WERI-Rb-1 (cell line): Measurements from ENCODE around the gene ITPKC.
"Not testable (repeated sequence)": the region's sequence is repeated elsewhere in the genome, so short reads cannot be mapped to it uniquely, and the experiment has no call there.

Experiments
- DNase-seq: peaks from one replicate; pipeline ENCODE4 v3.0.0-alpha.2; 2020
- H3K27ac ChIP-seq: fragments of 250-450 bp; sonication (Bioruptor Pico); 2 replicates; pipeline ENCODE4 v1.5.1; 2020; ENCODE audit warnings: mild to moderate bottlenecking, moderate library complexity
- H3K27me3 ChIP-seq: fragments of 250-450 bp; sonication (Bioruptor Pico); 2 replicates; pipeline ENCODE4 v1.5.1; 2021; ENCODE audit warnings: mild to moderate bottlenecking, low read depth, moderate library complexity; ENCODE audit not compliant: insufficient read depth, severe bottlenecking
- H3K36me3 ChIP-seq: fragments of 250-450 bp; sonication (Bioruptor Pico); 2 replicates; pipeline ENCODE4 v1.5.1; 2020; ENCODE audit warnings: mild to moderate bottlenecking, moderate library complexity
- H3K4me3 ChIP-seq: 2 replicates; pipeline ENCODE4 v1.5.1; 2011; ENCODE audit warnings: low read depth, mild to moderate bottlenecking, control low read depth, low read length
- H3K9me3 ChIP-seq: fragments of 250-450 bp; sonication (Bioruptor Pico); 2 replicates; pipeline ENCODE4 v1.5.1; 2021; ENCODE audit warnings: mild to moderate bottlenecking, moderate library complexity; ENCODE audit not compliant: severe bottlenecking
- TF ChIP-seq, protein P1 (sequence below): IDR thresholded peaks from 2 replicates; pipeline ENCODE4 v1.5.1; 2011; ENCODE audit warnings: low read depth, mild to moderate bottlenecking, control low read depth, inconsistent platforms, low read length

The ITPKC gene

DNA sequence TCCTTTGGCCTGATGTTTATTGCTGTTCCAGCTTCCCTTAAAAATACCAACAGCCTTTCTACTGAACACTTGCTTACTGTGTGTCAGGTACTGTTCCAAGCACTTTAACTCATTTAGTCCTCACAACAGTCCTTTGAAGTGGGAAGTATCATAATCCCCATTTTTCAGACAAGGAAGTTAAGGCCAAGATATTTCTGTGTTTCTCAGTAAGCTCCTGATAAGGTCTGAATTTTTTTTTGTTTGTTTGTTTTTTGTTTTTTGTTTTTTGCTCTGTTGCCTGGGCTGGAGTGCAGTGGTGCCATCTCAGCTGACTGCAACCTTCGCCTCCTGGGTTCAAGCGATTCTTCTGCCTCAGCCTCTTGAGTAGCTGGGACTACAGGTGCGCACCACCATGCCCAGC is 41.6 kb downstream of the ITPKC start:
- H3K4me3 ChIP-seq: no peak overlapping the region
- TF ChIP-seq, protein P1, sequence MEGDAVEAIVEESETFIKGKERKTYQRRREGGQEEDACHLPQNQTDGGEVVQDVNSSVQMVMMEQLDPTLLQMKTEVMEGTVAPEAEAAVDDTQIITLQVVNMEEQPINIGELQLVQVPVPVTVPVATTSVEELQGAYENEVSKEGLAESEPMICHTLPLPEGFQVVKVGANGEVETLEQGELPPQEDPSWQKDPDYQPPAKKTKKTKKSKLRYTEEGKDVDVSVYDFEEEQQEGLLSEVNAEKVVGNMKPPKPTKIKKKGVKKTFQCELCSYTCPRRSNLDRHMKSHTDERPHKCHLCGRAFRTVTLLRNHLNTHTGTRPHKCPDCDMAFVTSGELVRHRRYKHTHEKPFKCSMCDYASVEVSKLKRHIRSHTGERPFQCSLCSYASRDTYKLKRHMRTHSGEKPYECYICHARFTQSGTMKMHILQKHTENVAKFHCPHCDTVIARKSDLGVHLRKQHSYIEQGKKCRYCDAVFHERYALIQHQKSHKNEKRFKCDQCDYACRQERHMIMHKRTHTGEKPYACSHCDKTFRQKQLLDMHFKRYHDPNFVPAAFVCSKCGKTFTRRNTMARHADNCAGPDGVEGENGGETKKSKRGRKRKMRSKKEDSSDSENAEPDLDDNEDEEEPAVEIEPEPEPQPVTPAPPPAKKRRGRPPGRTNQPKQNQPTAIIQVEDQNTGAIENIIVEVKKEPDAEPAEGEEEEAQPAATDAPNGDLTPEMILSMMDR: no peak
- no peak overlapping the region for H3K27ac ChIP-seq
- H3K9me3 ChIP-seq: no peaks in the 10 kb centered on the region
- H3K27me3 ChIP-seq: no peaks in the 10 kb centered on the region
- H3K36me3 ChIP-seq: peaks cover 91% of the 10 kb centered on the region
- no peak for DNase-seq

DNA sequence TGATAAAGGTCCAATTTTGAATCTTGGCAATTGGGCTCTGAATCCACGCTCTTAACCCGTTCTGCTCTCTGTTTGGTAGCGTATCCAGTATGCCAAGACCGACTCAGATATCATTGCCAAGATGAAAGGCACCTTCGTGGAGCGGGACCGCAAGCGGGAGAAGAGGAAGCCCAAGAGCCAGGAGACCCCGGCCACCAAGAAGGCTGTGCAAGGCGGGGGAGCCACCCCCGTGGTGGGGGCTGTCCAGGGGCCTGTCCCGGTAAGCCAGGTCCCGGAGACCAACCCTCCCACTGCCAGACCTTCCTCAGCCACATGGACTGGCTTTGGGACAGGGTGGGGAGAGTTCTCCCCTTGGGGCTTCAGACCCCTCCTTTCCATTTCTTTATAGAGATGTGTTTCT is 42.4 kb downstream of the ITPKC start:
- TF ChIP-seq, protein P1: no peak
- Histone ChIP-seq H3K27me3 (no peaks in the 10 kb centered on the region), H3K9me3 (no peaks in the 10 kb centered on the region), H3K4me3 (no peak overlapping the region), H3K36me3 (peaks cover 93% of the 10 kb centered on the region), H3K27ac (no peak overlapping the region)
- no peak for DNase-seq

DNA sequence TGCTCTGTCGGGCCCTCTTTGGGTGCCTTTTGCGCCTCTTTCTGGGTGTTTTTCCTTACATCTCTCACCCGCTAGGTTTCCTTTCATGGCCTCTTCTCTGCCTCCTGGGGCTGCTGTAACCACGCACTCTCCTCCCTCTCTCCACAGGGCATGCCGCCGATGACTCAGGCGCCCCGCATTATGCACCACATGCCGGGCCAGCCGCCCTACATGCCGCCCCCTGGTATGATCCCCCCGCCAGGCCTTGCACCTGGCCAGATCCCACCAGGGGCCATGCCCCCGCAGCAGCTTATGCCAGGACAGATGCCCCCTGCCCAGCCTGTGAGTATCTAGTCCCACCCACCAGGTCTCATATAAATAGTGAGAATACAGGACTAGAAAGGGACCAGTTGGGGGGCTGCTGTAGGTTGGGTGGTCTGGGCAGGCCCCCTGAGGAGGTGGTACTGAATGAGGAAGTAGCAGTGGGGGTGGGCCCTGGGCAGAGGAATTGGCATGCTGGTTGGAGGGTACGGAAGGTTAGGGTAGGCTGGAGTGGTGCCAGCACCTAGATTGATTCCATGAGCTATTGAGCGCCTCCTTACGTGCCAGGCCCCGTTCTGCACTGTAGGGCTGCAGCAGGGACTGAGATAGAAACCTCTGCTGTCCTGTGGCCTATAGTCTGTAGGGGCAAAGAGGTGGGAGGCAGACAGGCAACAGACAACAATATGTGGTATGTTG is 46.0 kb downstream of the ITPKC start:
- no peak overlapping the region for H3K27ac ChIP-seq
- H3K4me3 ChIP-seq: no peak overlapping the region
- TF ChIP-seq, protein P1: no peak
- H3K9me3 ChIP-seq: no peaks in the 10 kb centered on the region
- H3K36me3 ChIP-seq: peaks cover 82% of the 10 kb centered on the region
- no peaks in the 10 kb centered on the region for H3K27me3 ChIP-seq
- DNase-seq: no peak

DNA sequence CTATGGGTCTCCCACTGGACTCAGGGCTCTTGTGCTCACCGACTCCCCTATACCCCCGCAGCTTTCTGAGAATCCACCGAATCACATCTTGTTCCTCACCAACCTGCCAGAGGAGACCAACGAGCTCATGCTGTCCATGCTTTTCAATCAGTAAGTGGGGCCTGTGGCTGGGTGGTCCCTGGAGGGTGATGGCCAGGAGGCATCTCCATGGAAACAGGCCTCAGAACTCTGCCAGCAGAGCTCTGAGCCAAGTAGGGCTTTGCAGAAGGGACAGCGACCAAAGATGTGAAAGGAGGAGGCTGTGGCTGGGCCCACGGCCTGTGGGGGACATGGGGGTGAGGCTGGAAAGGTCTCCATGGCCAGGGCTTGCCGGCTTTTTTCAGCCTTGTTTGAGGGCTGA is 46.6 kb downstream of the ITPKC start:
- Histone ChIP-seq H3K27ac (no peak overlapping the region), H3K9me3 (no peaks in the 10 kb centered on the region), H3K36me3 (peaks cover 76% of the 10 kb centered on the region), H3K27me3 (no peaks in the 10 kb centered on the region), H3K4me3 (no peak overlapping the region)
- TF ChIP-seq, protein P1: no peak
- DNase-seq: no peak

DNA sequence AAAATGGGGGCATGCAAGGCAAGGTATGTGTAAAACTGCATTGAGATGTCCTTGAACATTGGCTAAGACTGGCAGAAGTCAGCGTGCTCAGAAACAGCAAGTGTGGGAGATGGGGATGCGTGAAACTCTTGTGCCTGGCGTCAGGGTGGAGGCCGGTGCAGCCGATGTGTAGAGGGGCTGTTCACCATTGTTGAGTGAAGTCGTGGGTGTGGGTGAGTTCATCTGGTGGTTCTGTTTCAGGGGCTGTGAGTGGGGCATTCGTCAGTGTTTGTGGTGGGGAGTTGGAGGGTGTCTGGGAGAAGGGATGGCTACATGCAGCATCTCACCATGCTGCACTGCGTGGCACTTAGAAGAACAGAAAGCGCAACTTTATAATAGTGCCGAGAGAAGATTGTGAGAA is 47.1 kb downstream of the ITPKC start:
- H3K27me3 ChIP-seq: no peaks in the 10 kb centered on the region
- H3K27ac ChIP-seq: no peak overlapping the region
- no peak for DNase-seq
- TF ChIP-seq, protein P1: no peak
- H3K4me3 ChIP-seq: no peak overlapping the region
- no peaks in the 10 kb centered on the region for H3K9me3 ChIP-seq
- H3K36me3 ChIP-seq: peaks cover 72% of the 10 kb centered on the region

DNA sequence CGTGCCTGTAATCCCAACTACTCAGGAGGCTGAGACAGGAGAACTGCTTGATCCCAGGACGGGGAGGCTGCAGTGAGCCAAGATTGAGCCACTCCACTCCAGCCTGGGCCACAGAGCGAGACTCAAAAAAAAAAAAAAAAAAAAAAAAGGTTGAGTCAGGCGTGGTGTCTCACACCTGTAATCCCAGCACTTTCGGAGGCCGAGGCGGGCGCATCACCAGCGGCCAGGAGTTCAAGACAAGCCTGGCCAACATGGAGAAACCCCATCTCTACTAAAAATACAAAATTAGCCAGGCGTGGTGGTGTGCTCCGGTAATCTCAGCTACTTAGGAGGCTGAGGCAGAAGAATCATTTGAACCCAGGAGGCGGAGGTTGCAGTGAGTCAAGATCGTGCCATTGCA is 49.5 kb downstream of the ITPKC start:
- H3K36me3 ChIP-seq: peaks cover 50% of the 10 kb centered on the region
- H3K27ac ChIP-seq, H3K4me3 ChIP-seq, DNase-seq, H3K27me3 ChIP-seq, H3K9me3 ChIP-seq: not testable (repeated sequence)
